ENCODE measurements around the gene POMP.

Gene POMP

GRCh38 chr13:28658796-28659620 lies at the start of gene POMP:
TSS of gene POMP (plus strand) at chr13:28659130. CDS start at chr13:28659185, 55 bp downstream.
- DNase-seq = peak; percentile 86

GRCh38 chr13:28609381-28609780 lies 49.5 kb upstream of the POMP start:
- DNase-seq = no peak

- no peak for DNase-seq
Observed at GRCh38 chr13:28609926-28610325, 49.0 kb upstream of the POMP start.

- DNase-seq = no peak
Observed at GRCh38 chr13:28610996-28611395, 47.9 kb upstream of the POMP start.

- DNase-seq = no peak
Observed at GRCh38 chr13:28611654-28612131, 47.2 kb upstream of the POMP start.

- DNase-seq = no peak
Observed at GRCh38 chr13:28613562-28613961, 45.4 kb upstream of the POMP start.

GRCh38 chr13:28615916-28616446 lies 42.9 kb upstream of the POMP start:
- no peak for DNase-seq

GRCh38 chr13:28618230-28618994 lies 40.5 kb upstream of the POMP start:
- no peak for DNase-seq

- no peak for DNase-seq
Observed at GRCh38 chr13:28620011-28620830, 38.7 kb upstream of the POMP start.

- no peak for DNase-seq
Observed at GRCh38 chr13:28621449-28621848, 37.5 kb upstream of the POMP start.

GRCh38 chr13:28622286-28622685 lies 36.6 kb upstream of the POMP start:
- no peak for DNase-seq

- DNase-seq = no peak
Observed at GRCh38 chr13:28623782-28624706, 34.9 kb upstream of the POMP start.

GRCh38 chr13:28624707-28625432 lies 34.1 kb upstream of the POMP start:
- no peak for DNase-seq

GRCh38 chr13:28626266-28626665 lies 32.7 kb upstream of the POMP start:
- DNase-seq = no peak

GRCh38 chr13:28628241-28628640 lies 30.7 kb upstream of the POMP start:
- DNase-seq = no peak

- DNase-seq = no peak
Observed at GRCh38 chr13:28630869-28631268, 28.1 kb upstream of the POMP start.

- no peak for DNase-seq
Observed at GRCh38 chr13:28631801-28632200, 27.1 kb upstream of the POMP start.

GRCh38 chr13:28636069-28636468 lies 22.9 kb upstream of the POMP start:
- DNase-seq = no peak

GRCh38 chr13:28636677-28637317 lies 22.1 kb upstream of the POMP start:
- peak; percentile 13 to 23 for DNase-seq

- DNase-seq = no peak
Observed at GRCh38 chr13:28637714-28638355, 21.1 kb upstream of the POMP start.
